ENCODE results near the gene CSDE1. TPM values are rescaled to one million over a fixed set of nuclear protein-coding genes. Genes with fewer than 3 reads are reported as not detected.

CSDE1 gene
- total RNA-seq, 1 experiment from 2014 or later = 403 TPM

DNA sequence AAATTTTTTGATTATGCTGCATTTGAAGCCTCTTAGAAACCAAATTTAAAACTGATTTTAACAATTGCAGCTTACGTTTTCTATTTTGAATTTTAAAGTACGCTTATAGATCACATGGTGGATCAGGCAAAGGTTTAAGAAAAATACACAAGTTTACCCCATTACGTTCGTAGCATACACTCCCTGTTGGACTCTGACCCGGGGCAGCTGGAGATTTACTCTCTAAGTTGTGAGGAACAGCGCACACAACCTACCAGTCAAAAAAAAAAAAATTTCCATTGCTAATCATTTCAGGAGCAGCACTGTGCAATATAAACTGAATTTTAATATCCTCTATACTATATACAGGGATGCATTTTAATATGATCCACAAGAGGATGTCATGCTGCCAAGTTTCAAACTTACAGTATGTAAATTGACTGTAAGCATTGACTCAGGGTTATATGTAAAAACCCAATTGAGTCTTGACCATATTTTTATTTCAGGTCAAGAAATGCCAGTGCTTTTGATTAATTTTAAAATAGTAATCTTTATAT is 20.4 kb downstream of the CSDE1 start:
- Mint-ChIP-seq H3K27me3 (ENCODE audit: insufficient read depth, unreplicated experiment) (no peaks in the 10 kb centered on the region), H3K4me3 (ENCODE audit: unreplicated experiment) (no peak overlapping the region), H3K4me1 (ENCODE audit: low read depth, unreplicated experiment) (peaks cover 11% of the 10 kb centered on the region), H3K36me3 (ENCODE audit: insufficient read depth, unreplicated experiment) (peaks cover 75% of the 10 kb centered on the region), H3K9me3 (ENCODE audit: unreplicated experiment) (no peaks in the 10 kb centered on the region), H3K27ac (ENCODE audit: unreplicated experiment) (no peak overlapping the region)
- no TSS peak for BruUV-seq (replicated peaks)
- DNase-seq = no peak
- CTCF ChIA-PET = no interaction called here
- TF ChIP-seq, protein P1, sequence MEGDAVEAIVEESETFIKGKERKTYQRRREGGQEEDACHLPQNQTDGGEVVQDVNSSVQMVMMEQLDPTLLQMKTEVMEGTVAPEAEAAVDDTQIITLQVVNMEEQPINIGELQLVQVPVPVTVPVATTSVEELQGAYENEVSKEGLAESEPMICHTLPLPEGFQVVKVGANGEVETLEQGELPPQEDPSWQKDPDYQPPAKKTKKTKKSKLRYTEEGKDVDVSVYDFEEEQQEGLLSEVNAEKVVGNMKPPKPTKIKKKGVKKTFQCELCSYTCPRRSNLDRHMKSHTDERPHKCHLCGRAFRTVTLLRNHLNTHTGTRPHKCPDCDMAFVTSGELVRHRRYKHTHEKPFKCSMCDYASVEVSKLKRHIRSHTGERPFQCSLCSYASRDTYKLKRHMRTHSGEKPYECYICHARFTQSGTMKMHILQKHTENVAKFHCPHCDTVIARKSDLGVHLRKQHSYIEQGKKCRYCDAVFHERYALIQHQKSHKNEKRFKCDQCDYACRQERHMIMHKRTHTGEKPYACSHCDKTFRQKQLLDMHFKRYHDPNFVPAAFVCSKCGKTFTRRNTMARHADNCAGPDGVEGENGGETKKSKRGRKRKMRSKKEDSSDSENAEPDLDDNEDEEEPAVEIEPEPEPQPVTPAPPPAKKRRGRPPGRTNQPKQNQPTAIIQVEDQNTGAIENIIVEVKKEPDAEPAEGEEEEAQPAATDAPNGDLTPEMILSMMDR (IDR thresholded peaks at IDR 0.05; ENCODE audit: insufficient read depth in 1 of 2, low read depth in 1 of 2, low read length in 1 of 2, severe bottlenecking in 1 of 2, unreplicated experiment in 1 of 2) = no peak
- Histone ChIP-seq H3K4me3 (ENCODE audit: low read depth, low read length) (no peak overlapping the region), H3K4me1 (no peaks in the 10 kb centered on the region), H3K36me3 (ENCODE audit: control insufficient read depth, insufficient read depth, low read length) (no peaks in the 10 kb centered on the region; the same call in 1 of the 2 replicates), H3K9me3 (no peaks in the 10 kb centered on the region), H3K27me3 (replicated peaks; ENCODE audit: control insufficient read depth, insufficient read depth, low read length) (no peaks in the 10 kb centered on the region)
- intact Hi-C loops (cut with micrococcal nuclease; ENCODE audit: unreplicated experiment) = no loop called here
- POLR2A ChIA-PET = no interaction called here

DNA sequence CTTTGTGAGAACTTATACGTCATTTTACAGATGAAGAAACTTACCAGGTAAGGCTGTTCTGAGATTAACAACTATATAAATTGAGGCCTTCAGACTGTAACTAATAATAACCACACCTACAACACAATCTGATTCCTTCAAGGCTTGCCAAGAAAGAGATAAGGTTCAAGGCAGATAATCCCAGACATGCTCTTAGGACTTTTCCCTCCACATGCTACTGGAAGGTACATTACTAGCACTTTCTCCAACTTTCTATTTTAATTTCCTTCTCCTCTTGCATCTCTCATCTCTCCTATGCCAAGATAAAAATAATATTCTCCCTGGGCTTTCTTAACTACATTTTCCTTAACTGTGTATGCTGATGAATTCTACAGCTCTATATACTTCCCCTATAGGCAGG is 22.3 kb downstream of the CSDE1 start:
- CTCF ChIA-PET = no interaction called here

DNA sequence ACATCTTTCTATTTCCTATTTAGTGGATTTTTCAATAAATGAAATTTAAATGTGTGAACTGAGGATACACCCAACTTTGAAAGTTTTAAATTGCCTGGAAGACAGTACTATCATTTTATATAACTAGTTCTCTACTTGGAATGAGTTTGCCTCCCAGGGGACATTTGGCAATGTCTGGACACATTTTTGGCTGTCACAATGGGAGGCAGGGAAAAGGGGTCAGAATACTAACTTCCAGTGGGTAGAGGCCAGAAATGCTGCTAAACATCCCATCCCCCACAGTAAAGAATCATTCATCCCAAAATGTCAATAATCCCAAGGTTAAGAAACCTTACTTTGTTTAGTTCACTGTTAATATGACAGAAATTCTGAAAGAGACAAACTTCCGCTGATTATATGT is 28.0 kb downstream of the CSDE1 start:
- H3K9me3 Mint-ChIP-seq (ENCODE audit: unreplicated experiment) = no peaks in the 10 kb centered on the region
- H3K27ac Mint-ChIP-seq (ENCODE audit: unreplicated experiment) = no peak overlapping the region
- no TSS peak for BruUV-seq (replicated peaks)
- H3K36me3 Mint-ChIP-seq (ENCODE audit: insufficient read depth, unreplicated experiment) = peaks cover 96% of the 10 kb centered on the region
- no peaks in the 10 kb centered on the region; the same call in 1 of the 2 replicates for H3K36me3 ChIP-seq (ENCODE audit: control insufficient read depth, insufficient read depth, low read length)
- TF ChIP-seq, protein P1 (IDR thresholded peaks at IDR 0.05; ENCODE audit: insufficient read depth in 1 of 2, low read depth in 1 of 2, low read length in 1 of 2, severe bottlenecking in 1 of 2, unreplicated experiment in 1 of 2) = no peak
- DNase-seq = no peak
- H3K4me3 Mint-ChIP-seq (ENCODE audit: unreplicated experiment) = no peak overlapping the region
- H3K27me3 ChIP-seq (replicated peaks; ENCODE audit: control insufficient read depth, insufficient read depth, low read length) = no peaks in the 10 kb centered on the region
- no peak overlapping the region for H3K4me3 ChIP-seq (ENCODE audit: low read depth, low read length)
- intact Hi-C loops (cut with micrococcal nuclease; ENCODE audit: unreplicated experiment) = no loop called here
- ChIA-PET POLR2A (no interaction called here), CTCF (no interaction called here)
- H3K9me3 ChIP-seq = no peaks in the 10 kb centered on the region
- no peaks in the 10 kb centered on the region for H3K4me1 Mint-ChIP-seq (ENCODE audit: low read depth, unreplicated experiment)
- no peaks in the 10 kb centered on the region for H3K4me1 ChIP-seq
- H3K27me3 Mint-ChIP-seq (ENCODE audit: insufficient read depth, unreplicated experiment) = no peaks in the 10 kb centered on the region

More for the DNA sequence above, 22.3 kb downstream of the CSDE1 start:
- no peaks in the 10 kb centered on the region for H3K4me1 ChIP-seq
- DNase-seq = no peak
- Mint-ChIP-seq H3K27ac (ENCODE audit: unreplicated experiment) (no peak overlapping the region), H3K4me3 (ENCODE audit: unreplicated experiment) (no peak overlapping the region), H3K36me3 (ENCODE audit: insufficient read depth, unreplicated experiment) (peaks cover 84% of the 10 kb centered on the region), H3K27me3 (ENCODE audit: insufficient read depth, unreplicated experiment) (no peaks in the 10 kb centered on the region), H3K4me1 (ENCODE audit: low read depth, unreplicated experiment) (peaks cover 11% of the 10 kb centered on the region), H3K9me3 (ENCODE audit: unreplicated experiment) (no peaks in the 10 kb centered on the region)
- intact Hi-C loops (cut with micrococcal nuclease; ENCODE audit: unreplicated experiment) = no loop called here
- H3K36me3 ChIP-seq (ENCODE audit: control insufficient read depth, insufficient read depth, low read length) = no peaks in the 10 kb centered on the region; the same call in 1 of the 2 replicates
- H3K9me3 ChIP-seq = no peaks in the 10 kb centered on the region
- H3K27me3 ChIP-seq (replicated peaks; ENCODE audit: control insufficient read depth, insufficient read depth, low read length) = no peaks in the 10 kb centered on the region
- POLR2A ChIA-PET = no interaction called here
- TF ChIP-seq, protein P1 (IDR thresholded peaks at IDR 0.05; ENCODE audit: insufficient read depth in 1 of 2, low read depth in 1 of 2, low read length in 1 of 2, severe bottlenecking in 1 of 2, unreplicated experiment in 1 of 2) = no peak
- no TSS peak for BruUV-seq (replicated peaks)
- no peak overlapping the region for H3K4me3 ChIP-seq (ENCODE audit: low read depth, low read length)

All from Caco-2 (cell line).